ENCODE measurements around the gene TCP1.
"Not testable (repeated sequence)": the region's sequence is repeated elsewhere in the genome, so short reads cannot be mapped to it uniquely, and the experiment has no call there.

DNA sequence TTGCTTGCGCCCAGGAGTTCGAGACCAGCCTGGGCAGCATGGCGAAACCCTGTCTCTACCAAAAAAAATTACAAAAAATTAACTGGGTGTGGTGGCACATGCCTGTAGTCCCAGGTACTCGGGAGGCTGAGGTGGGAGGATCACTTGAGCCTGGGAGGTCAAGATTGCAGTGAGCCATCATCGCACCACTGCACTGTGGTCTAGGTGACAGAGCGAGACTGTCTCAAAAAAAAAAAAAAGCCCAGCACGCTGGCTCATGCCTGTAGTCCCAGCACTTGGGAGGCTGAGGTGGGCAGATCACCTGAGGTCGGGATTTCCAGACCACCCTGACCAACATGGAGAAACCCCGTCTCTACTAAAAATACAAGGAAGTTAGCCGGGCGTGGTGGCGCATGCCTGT is 56.0 kb downstream of the TCP1 start:
- not testable (repeated sequence) for TF ChIP-seq SIN3A (IDR thresholded peaks at IDR 0.05; ENCODE audit: borderline replicate concordance, insufficient read depth, low read depth, low read length); POLR2AphosphoS5 (IDR thresholded peaks at IDR 0.05; ENCODE audit: low read depth, low read length); TCF7L2 (IDR thresholded peaks at IDR 0.05; ENCODE audit: low read depth, low read length)
- TF ChIP-seq, protein P1, sequence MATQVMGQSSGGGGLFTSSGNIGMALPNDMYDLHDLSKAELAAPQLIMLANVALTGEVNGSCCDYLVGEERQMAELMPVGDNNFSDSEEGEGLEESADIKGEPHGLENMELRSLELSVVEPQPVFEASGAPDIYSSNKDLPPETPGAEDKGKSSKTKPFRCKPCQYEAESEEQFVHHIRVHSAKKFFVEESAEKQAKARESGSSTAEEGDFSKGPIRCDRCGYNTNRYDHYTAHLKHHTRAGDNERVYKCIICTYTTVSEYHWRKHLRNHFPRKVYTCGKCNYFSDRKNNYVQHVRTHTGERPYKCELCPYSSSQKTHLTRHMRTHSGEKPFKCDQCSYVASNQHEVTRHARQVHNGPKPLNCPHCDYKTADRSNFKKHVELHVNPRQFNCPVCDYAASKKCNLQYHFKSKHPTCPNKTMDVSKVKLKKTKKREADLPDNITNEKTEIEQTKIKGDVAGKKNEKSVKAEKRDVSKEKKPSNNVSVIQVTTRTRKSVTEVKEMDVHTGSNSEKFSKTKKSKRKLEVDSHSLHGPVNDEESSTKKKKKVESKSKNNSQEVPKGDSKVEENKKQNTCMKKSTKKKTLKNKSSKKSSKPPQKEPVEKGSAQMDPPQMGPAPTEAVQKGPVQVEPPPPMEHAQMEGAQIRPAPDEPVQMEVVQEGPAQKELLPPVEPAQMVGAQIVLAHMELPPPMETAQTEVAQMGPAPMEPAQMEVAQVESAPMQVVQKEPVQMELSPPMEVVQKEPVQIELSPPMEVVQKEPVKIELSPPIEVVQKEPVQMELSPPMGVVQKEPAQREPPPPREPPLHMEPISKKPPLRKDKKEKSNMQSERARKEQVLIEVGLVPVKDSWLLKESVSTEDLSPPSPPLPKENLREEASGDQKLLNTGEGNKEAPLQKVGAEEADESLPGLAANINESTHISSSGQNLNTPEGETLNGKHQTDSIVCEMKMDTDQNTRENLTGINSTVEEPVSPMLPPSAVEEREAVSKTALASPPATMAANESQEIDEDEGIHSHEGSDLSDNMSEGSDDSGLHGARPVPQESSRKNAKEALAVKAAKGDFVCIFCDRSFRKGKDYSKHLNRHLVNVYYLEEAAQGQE (IDR thresholded peaks at IDR 0.05; ENCODE audit: insufficient read depth in 1 of 2, low read depth in 2 of 2, low read length in 1 of 2) = not testable (repeated sequence)
- TF ChIP-seq, protein P2, sequence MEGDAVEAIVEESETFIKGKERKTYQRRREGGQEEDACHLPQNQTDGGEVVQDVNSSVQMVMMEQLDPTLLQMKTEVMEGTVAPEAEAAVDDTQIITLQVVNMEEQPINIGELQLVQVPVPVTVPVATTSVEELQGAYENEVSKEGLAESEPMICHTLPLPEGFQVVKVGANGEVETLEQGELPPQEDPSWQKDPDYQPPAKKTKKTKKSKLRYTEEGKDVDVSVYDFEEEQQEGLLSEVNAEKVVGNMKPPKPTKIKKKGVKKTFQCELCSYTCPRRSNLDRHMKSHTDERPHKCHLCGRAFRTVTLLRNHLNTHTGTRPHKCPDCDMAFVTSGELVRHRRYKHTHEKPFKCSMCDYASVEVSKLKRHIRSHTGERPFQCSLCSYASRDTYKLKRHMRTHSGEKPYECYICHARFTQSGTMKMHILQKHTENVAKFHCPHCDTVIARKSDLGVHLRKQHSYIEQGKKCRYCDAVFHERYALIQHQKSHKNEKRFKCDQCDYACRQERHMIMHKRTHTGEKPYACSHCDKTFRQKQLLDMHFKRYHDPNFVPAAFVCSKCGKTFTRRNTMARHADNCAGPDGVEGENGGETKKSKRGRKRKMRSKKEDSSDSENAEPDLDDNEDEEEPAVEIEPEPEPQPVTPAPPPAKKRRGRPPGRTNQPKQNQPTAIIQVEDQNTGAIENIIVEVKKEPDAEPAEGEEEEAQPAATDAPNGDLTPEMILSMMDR (IDR thresholded peaks at IDR 0.05) = not testable (repeated sequence)
